ENCODE measurements around the gene SLC38A6. TPM values are rescaled to one million over a fixed set of nuclear protein-coding genes. Genes with fewer than 3 reads are reported as not detected.

Gene SLC38A6
- total RNA-seq, 3 donors from 2014 or later (not counting 1 experiment from before 2014, with no cell fraction given) = 7.1 to 11.0 (median 8.8) TPM

DNA sequence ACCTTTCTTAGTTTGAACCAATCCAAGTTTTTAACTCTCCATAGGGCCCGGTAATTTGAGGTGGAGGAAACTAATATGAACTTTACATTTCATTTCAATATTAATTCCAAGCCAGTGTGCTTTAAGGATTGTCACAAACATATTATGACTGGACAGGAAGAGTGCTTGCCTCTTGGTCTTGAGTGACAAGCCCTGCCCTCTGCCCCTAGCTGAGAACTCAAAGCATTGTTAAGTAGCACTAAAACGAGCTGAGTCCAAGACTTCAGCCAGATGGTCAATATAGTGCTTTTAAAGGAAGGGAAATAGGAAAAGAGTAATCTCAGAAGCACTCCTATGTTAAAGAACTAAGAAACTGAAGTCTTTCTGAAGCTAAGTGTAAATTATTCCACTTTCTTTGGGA lies 17.3 kb upstream of the SLC38A6 start:
- Histone ChIP-seq H3K36me3 (ENCODE audit: control insufficient read depth, insufficient read depth, low read length) (no peaks in the 10 kb centered on the region), H3K27me3 (ENCODE audit: control insufficient read depth, insufficient read depth, low read length) (no peaks in the 10 kb centered on the region), H3K4me3 (ENCODE audit: low read length) (no peak overlapping the region), H3K27ac (ENCODE audit: low read length) (no peak overlapping the region), H3K4me1 (ENCODE audit: control insufficient read depth, insufficient read depth, low read length) (no peaks in the 10 kb centered on the region), H3K9me3 (ENCODE audit: control insufficient read depth, insufficient read depth, low read length) (peaks cover 7% of the 10 kb centered on the region)
- no peaks in the 10 kb centered on the region for H3K4me1 Mint-ChIP-seq
- DNase-seq (no peak), ATAC-seq (no peak)
- no peaks in the 10 kb centered on the region for H3K27me3 Mint-ChIP-seq (ENCODE audit: low read depth in 2 of 2)
- no peak overlapping the region for H3K4me3 Mint-ChIP-seq
- intact Hi-C loops (cut with micrococcal nuclease) = no loop called here
- peaks cover 0 to 9% of the 10 kb centered on the region in 2 donors for H3K9me3 Mint-ChIP-seq
- H3K36me3 Mint-ChIP-seq = peaks cover 14% of the 10 kb centered on the region
- no peak overlapping the region for H3K27ac Mint-ChIP-seq
- 69% methylated on average over 1 of the region's 2 CpGs for WGBS (ENCODE audit: insufficient coverage)
- TF ChIP-seq, protein P1, sequence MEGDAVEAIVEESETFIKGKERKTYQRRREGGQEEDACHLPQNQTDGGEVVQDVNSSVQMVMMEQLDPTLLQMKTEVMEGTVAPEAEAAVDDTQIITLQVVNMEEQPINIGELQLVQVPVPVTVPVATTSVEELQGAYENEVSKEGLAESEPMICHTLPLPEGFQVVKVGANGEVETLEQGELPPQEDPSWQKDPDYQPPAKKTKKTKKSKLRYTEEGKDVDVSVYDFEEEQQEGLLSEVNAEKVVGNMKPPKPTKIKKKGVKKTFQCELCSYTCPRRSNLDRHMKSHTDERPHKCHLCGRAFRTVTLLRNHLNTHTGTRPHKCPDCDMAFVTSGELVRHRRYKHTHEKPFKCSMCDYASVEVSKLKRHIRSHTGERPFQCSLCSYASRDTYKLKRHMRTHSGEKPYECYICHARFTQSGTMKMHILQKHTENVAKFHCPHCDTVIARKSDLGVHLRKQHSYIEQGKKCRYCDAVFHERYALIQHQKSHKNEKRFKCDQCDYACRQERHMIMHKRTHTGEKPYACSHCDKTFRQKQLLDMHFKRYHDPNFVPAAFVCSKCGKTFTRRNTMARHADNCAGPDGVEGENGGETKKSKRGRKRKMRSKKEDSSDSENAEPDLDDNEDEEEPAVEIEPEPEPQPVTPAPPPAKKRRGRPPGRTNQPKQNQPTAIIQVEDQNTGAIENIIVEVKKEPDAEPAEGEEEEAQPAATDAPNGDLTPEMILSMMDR (IDR thresholded peaks at IDR 0.05) = no peak

DNA sequence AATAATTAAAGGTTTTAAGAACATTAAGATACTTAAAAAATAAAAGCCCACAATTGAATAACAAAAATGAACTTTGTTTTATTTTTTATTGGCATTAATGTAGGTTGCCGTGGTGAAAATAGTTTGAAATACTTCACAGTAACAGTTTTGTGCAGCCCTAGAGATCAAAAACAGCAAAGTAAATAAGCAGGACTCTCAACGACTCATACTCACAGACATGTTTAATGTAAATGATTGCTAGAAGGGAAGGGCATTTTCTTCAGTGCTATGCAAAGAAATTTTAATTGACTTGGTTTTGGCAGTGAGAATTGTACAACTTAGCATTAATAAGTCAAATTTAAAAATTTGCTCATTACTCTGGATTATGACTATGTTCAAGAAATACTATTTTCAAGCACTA lies 16.1 kb upstream of the SLC38A6 start:
- H3K36me3 Mint-ChIP-seq = peaks cover 6% of the 10 kb centered on the region
- WGBS (ENCODE audit: insufficient coverage) = no CpG with 5 or more reads among the region's 2 CpGs
- no peaks in the 10 kb centered on the region for H3K36me3 ChIP-seq (ENCODE audit: control insufficient read depth, insufficient read depth, low read length)
- no peaks in the 10 kb centered on the region for H3K4me1 ChIP-seq (ENCODE audit: control insufficient read depth, insufficient read depth, low read length)
- ATAC-seq = no peak
- peaks cover 0 to 5% of the 10 kb centered on the region in 2 donors for H3K9me3 Mint-ChIP-seq
- intact Hi-C loops (cut with micrococcal nuclease) = no loop called here
- no peak overlapping the region for H3K27ac ChIP-seq (ENCODE audit: low read length)
- no peak overlapping the region for H3K4me3 ChIP-seq (ENCODE audit: low read length)
- TF ChIP-seq, protein P1 (IDR thresholded peaks at IDR 0.05) = no peak
- no peaks in the 10 kb centered on the region for H3K9me3 ChIP-seq (ENCODE audit: control insufficient read depth, insufficient read depth, low read length)
- no peaks in the 10 kb centered on the region for H3K27me3 Mint-ChIP-seq (ENCODE audit: low read depth in 2 of 2)
- no peak for DNase-seq
- H3K27ac Mint-ChIP-seq = no peak overlapping the region
- no peaks in the 10 kb centered on the region for H3K27me3 ChIP-seq (ENCODE audit: control insufficient read depth, insufficient read depth, low read length)
- H3K4me3 Mint-ChIP-seq = no peak overlapping the region
- H3K4me1 Mint-ChIP-seq = no peaks in the 10 kb centered on the region

DNA sequence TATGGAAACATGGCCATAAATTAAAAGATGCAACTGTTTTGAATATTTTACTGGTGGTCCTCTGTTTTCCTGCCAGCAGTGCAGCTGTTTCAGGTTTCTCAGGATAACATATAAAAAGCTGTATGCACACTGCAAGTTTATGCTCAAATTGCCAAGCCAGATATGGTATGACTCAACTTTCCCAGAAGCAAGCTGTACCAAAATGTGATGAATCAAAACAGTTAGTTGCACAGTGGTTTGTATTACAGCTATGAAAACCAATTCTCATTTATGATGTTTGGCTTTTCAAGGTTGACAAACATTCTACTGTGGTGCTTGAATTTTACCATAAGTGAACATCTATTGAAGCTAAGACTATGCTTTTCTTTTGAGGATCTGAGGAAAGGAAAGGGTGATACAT lies 15.6 kb upstream of the SLC38A6 start:
- peaks cover under 1% of the 10 kb centered on the region for H3K36me3 Mint-ChIP-seq
- Histone ChIP-seq H3K4me1 (ENCODE audit: control insufficient read depth, insufficient read depth, low read length) (no peaks in the 10 kb centered on the region), H3K4me3 (ENCODE audit: low read length) (no peak overlapping the region), H3K27ac (ENCODE audit: low read length) (no peak overlapping the region), H3K27me3 (ENCODE audit: control insufficient read depth, insufficient read depth, low read length) (no peaks in the 10 kb centered on the region), H3K36me3 (ENCODE audit: control insufficient read depth, insufficient read depth, low read length) (no peaks in the 10 kb centered on the region), H3K9me3 (ENCODE audit: control insufficient read depth, insufficient read depth, low read length) (no peaks in the 10 kb centered on the region)
- H3K4me3 Mint-ChIP-seq = no peak overlapping the region
- TF ChIP-seq, protein P1 (IDR thresholded peaks at IDR 0.05) = no peak
- intact Hi-C loops (cut with micrococcal nuclease) = no loop called here
- H3K27ac Mint-ChIP-seq = no peak overlapping the region
- no peaks in the 10 kb centered on the region for H3K4me1 Mint-ChIP-seq
- ATAC-seq (no peak), DNase-seq (no peak)
- no peaks in the 10 kb centered on the region for H3K27me3 Mint-ChIP-seq (ENCODE audit: low read depth in 2 of 2)
- peaks cover 0 to 3% of the 10 kb centered on the region in 2 donors for H3K9me3 Mint-ChIP-seq

DNA sequence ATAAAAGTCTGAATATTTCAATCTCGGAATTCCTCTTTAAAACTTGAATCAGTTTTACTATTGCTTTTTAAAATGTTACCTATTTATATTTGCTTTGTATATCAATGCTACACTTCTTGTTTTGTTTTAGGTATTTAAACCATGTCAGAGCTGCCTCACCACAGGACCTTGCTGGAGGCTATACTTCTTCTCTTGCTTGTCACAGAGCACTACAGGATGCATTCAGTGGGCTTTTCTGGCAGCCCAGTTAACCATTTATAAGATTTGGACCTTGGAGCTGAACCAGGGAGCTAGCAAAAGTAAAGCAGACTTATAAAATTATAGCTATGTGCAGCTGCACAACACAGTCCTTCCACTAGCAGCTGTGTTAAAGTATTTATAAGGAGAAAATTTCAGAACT lies 12.9 kb upstream of the SLC38A6 start:
- H3K27ac Mint-ChIP-seq = no peak overlapping the region
- no CpG with 5 or more reads among the region's 1 CpG for WGBS (ENCODE audit: insufficient coverage)
- no peaks in the 10 kb centered on the region for H3K36me3 Mint-ChIP-seq

More for the DNA sequence above, 12.9 kb upstream of the SLC38A6 start:
- Histone ChIP-seq H3K4me3 (ENCODE audit: low read length) (no peak overlapping the region), H3K9me3 (ENCODE audit: control insufficient read depth, insufficient read depth, low read length) (no peaks in the 10 kb centered on the region), H3K36me3 (ENCODE audit: control insufficient read depth, insufficient read depth, low read length) (no peaks in the 10 kb centered on the region), H3K4me1 (ENCODE audit: control insufficient read depth, insufficient read depth, low read length) (no peaks in the 10 kb centered on the region), H3K27ac (ENCODE audit: low read length) (no peak overlapping the region), H3K27me3 (ENCODE audit: control insufficient read depth, insufficient read depth, low read length) (no peaks in the 10 kb centered on the region)
- ATAC-seq = no peak
- DNase-seq = no peak
- Mint-ChIP-seq H3K9me3 (no peaks in the 10 kb centered on the region), H3K4me3 (no peak overlapping the region), H3K27me3 (ENCODE audit: low read depth in 2 of 2) (no peaks in the 10 kb centered on the region), H3K4me1 (no peaks in the 10 kb centered on the region)
- intact Hi-C loops (cut with micrococcal nuclease) = no loop called here
- TF ChIP-seq, protein P1 (IDR thresholded peaks at IDR 0.05) = no peak
